ENCODE data around the gene CEBPA.

The CEBPA gene

DNA sequence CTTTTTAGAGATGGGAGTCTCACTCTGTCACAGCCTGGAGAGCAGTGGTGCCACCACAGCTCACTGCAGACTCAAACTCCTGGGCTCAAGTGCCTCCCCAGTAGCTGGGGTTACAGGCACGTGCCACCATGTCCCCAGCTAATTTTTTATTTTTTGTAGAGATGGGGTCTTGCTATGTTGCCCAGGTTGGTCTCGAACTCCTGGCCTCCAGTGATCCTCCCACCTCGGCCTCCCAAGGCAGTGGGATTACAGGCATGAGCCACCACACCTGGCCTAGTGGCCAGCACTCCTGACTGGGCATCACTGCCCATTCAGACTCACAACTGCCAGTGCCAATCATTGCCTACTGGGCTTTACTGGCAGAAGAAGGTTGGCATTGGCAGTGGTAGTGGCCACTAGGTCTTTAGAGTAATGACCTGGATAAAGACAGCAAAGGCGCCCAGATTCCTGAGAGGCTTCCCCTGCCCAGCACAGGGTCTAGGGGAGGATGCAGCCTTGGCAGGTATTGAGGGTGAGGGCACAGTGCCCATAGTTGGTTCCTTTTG is 49.8 kb downstream of the CEBPA start:
- no peak for DNase-seq (ENCODE audit: low read depth in 3 of 3)

DNA sequence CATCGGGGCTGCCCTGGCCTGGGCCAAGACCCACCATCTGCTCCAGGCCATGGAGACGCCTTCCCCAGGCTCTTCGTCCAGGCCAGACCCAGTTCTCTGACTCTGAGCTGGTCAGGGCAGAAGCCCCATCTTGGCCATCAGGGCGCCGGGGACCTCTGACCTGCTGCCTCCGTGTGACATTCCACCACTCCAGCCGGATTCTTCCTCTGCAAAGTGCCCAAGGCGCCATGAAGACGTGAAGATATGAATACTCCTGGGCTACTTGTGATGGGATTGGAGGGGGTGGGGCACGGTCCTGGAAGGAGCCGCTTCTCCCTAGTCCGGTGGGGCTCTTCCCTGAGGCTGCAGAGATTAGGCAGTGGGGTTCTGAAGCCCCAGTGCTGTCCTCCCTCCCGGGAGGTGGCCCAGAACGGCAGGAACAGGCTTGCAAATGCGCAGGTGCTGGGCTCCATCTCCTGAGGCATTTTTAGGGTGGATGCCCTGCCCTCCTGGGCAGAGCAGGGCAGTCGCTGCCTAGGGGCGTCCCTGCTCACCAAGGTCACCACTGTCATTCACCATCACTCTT is 50.7 kb downstream of the CEBPA start:
- no peak for DNase-seq (ENCODE audit: low read depth in 3 of 3)

DNA sequence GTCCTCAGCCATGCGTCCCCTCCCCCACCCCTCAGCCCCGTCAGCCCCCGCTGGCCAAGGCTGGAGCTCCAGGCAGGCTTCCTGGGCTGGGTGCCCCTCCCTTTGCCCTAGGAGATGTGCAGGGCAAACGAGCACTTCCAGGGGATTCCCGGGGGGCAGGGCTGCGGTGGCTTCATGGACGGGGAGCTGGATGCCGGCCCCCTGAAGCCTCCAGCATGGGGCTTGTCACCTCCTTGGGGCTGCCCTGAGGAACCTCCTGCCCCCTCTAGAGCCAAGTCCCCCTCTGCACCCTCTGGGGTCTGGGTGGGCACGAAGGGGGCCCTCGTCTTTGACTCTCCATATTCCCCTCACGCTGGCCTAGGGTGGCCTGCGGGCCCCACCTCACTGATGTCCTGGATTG is 51.3 kb downstream of the CEBPA start:
- DNase-seq (ENCODE audit: low read depth in 3 of 3), result no peak

DNA sequence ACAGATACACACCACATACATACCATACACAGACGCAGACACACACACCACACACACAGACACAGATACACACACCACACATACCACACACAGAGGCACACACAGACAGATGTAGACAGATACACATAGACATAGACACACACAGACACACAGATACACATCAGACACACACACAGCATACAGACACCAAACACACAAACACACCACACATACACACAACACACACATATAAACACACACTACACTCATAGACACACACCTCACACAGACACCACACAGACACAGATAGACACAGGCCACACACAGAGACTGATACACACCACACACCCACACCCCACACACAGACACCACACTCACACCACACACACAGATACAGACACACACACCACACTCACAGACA is 51.8 kb downstream of the CEBPA start:
- DNase-seq (ENCODE audit: low read depth in 3 of 3), result no peak

Data from stimulated activated CD4-positive, alpha-beta T cell treated with anti-CD3 and anti-CD28 coated beads, TNF-alpha, amount 100 ng/mL, for 48 hours (primary cell).